OCI-M2 (cell line): ENCODE measurements around the gene GTF2H4.
"Not testable (repeated sequence)": the region's sequence is repeated elsewhere in the genome, so short reads cannot be mapped to it uniquely, and the experiment has no call there.

Source experiments
- DNase-seq: peaks from one replicate; lab custom pipeline; 2025; ENCODE audit not compliant: unreplicated experiment; lab: John Stamatoyannopoulos, UW

Gene GTF2H4

DNA sequence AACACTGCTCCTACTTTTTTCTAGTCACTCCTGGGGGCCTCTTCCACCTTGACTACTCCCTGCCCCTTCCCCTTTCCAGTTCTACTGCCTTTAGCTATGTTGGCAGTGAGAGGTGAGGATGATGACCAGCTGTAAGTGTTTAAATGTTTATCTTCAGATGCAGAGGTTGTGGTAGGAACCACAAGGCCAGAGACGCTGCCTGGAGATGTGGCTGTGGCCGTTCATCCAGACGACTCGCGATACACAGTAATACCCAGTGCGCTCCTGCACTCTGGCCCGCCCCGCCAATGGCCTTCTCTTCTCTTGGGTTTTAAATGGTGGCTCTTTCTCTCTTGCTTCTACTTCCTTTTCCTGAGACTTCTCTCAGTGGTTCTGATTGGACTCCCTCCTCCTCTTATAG is 10.7 kb downstream of the GTF2H4 start:
- no peak for DNase-seq

DNA sequence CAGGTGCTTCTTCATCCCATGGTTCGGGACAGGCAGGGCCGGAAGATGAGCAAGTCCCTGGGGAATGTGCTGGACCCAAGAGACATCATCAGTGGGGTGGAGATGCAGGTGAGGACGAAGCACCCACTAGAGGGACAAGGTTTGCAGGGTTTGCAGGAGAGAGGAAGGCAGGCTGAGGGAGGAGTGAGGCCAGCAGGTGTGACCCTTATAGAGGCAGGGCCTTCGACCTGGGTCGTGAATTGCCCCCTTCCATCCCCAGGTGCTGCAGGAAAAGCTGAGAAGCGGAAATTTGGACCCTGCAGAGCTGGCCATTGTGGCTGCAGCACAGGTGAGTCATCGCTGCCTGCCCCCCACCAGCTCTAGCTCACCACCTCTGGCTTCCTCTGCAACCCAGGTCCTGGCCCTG is 14.4 kb downstream of the GTF2H4 start:
- no peak for DNase-seq

DNA sequence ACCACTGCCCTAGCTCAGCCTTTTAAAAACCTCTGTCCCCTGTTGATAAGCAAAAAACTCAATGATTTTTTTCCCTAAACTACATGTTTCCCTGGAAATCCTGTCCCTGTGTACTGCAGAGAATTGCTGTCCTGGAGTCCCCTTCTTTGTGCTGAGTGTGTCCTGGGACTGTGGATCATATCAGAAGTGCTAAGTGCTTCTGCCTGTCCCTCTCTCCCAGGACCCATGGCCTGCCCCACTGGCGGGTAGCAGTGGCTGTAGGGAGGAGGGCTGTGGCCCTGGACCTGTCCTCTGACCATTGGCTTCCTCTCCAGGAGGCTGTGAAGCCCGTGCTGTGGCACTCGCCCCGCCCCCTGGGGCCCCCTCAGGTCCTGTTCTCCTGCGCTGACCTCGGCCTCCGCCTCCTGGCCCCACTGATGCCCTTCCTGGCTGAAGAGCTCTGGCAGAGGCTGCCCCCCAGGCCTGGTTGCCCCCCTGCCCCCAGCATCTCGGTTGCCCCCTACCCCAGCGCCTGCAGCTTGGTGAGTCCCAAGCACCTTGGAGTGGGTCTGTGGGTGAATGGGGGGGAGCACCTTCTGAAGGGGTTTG is 16.1 kb downstream of the GTF2H4 start:
- not testable (repeated sequence) for DNase-seq

DNA sequence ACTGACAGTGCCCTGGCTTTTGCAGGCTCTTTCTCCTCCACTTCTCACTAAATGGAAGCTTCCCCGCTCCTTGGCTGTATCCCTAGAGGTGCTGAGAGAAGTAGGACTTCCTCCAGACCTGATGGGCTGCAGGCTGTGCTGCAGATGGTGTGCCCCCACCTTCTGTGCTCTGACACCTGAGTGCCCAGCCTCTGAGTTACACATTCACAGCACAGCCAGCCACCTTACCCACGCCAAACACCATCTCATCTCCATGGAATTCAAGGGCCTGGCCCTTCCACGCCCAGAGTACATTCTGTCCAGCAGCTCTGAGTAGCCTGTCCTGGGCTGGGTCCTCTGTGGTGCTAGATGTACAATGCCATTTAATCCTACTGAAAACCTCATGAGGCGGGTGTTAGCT is 18.6 kb downstream of the GTF2H4 start:
- DNase-seq: no peak

DNA sequence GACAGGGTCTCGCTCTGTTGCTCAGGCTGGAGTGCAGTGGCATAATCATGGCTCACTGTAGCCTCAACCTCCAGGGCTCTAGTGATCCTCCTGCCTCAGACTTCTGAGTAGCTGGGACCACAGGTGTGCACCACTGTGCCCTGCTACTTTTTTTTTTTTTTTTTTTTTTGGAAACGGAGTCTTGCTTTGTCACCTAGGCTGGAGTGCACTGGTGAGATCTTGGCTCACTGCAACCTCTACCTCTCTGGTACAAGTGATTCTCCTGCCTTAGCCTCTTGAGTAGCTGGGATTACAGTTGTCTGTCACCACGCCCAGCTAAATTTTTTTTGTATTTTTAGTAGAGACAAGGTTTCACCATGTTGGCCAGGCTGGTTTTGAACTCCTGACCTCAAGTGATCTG is 19.1 kb downstream of the GTF2H4 start:
- DNase-seq: not testable (repeated sequence)

DNA sequence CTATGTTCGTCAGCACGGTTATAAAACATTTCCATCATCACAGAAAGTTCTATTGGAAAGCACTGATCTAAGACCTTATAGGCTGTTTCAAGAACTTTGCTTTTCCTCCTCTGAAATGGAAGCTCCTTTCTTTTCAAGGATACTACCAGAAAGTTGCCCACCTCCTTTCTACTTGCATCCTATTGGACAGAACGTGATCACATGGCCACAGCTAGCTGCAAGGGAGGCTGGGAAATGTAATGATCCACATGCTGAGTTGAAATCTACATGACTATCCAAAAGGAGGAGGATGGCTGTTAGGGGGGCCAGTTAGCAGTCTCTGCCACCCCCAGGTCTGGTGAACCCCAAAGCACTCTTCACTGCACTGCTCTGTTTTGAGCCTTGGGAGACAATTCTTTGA is 20.7 kb downstream of the GTF2H4 start:
- no peak for DNase-seq

DNA sequence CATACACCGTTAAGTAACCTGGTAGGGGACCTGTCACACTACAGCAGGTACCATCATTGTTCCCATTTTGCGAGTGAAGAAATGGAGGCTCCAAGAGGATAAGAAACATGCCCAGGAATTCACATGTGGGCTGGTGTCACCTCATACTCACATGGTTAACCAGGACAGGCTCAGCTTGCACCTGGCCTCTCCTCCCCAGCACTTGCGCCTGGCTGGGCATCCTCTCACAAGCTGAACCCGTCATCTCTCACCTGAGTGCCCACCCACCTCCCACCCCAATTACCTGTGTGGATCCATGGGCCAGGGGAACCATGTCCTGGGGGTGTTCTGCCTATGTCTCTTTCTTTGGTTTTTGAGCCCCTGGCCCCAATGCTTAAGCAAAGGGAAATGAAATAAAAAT is 22.5 kb downstream of the GTF2H4 start:
- no peak for DNase-seq

DNA sequence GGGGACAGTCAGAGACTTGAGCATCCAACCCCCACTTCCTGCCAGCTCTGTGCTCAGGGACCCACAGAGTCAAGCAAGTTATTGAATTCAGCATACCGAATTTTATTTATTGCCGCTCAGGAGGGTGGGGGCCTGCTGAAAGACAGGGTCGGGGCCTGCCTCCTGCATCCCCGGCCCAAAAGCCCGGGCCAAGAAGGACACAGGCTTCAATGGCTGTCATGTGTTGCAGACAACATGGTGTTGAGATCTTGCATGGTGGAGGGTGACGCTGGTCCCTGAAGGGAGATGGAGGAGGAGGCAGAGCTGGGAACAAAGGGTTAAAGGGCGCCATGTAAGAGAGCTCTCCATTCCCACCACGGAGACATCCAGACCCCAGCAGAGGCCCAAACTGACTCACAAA is 23.3 kb downstream of the GTF2H4 start:
- DNase-seq: no peak

DNA sequence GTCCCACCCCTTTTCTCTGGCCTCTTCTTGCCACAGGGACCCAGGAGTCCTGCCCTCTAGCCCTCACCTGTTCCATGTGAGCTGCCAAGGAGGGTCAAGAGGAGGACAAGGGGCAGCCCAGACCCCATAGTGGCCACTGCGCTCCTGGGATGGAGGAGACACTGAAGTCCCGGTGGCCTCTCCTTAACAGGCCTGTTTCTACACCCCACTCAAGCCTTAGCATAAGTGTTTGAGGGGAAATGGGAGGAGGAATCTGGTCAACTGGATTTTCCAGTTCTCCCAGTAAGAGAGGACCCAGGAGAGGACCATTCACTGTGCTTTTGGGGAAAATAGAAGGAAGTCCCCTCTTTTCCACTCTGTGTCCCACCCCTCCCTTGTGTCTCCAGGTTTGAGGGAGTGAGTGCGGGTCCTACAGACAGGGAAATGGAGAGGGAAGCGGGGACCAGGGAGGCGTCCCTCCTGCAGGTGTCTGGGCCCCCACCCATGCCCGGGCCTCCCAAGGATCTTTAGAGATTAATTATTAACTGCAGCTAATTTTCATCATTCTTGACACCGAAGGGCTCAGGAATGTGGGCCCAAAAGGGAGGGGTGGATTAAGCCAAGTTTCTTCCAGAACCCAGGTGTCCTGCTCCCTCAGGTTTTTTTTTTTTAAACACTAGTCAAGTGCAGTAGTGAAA is 24.1 kb downstream of the GTF2H4 start, which contains the start of gene SFTA2:
Gene SFTA2 (minus strand): TSS at position 202 of the 677 bp plus-strand sequence. CDS start 74 bp downstream, at position 128.
- no peak for DNase-seq

DNA sequence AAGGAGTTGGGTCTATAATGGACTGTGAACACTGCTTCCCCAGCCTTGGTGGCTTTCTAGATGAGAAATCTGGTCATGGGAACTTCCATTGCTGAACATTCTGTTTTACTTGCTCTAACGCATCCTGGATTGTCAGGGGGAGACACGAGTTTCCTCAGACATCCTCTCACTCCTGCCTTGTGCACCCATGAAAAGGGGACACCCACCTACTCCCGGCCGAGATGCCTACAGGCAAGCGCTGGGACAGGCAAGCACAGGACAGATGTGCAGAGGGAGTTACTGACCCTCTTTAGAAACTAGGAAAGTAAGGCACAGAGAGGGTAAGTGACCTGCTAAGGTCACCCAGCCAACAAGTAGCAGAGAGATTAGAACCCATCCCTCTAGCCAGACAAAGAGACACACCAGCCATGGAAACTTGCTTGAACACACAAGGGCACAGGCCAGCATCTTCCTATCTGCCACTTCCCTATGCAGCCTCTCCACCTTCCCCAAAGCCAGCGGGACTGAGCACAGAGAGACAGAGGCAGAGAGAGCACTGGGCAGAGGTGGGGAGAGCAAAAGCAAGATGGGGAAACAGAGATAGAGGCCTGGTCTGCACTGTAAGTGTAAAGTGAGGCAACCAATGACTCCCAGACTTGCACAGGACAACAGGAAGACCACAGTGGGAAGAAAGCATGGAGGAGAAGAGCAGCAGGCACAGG is 24.8 kb downstream of the GTF2H4 start:
- DNase-seq: no peak

DNA sequence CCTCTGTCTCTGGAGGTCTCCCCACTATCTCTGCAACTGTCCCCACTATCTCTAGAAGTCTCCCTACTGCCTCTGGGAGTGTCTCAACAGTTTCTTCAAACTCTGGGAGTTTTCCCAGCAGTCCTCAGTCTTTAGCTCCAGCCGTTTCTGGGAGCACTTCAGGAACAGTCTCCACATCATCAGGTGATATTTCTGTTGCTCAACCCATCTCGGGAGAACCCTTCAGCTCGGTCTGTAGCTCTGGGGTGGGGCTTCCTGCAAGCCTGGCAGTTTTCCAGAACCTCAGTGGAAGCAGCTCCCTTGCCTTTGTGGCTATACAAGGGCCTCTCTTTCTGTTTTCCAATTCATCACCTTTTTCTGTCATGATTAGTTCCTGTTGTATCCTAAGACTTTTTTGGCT is 27.0 kb downstream of the GTF2H4 start:
- no peak for DNase-seq

DNA sequence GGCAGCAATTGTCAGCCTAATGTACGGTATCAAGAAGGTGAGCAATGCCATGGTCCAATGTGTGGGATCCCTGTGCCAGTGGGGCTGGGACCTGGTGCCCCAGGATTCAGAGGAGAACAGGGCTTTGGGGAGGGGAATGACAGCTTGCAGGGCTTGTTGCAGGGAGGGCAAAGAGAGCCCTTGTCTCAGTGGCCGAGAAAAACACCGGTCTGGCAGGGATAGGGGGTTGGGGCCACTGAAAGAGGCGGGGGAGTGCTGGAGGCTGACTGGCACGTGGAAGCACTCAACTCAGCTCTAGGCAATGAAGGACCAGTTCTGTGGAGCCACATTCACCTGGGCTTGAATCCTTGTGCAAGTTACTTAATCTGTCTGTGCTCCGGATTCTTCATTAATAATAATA is 29.3 kb downstream of the GTF2H4 start:
- DNase-seq: no peak

DNA sequence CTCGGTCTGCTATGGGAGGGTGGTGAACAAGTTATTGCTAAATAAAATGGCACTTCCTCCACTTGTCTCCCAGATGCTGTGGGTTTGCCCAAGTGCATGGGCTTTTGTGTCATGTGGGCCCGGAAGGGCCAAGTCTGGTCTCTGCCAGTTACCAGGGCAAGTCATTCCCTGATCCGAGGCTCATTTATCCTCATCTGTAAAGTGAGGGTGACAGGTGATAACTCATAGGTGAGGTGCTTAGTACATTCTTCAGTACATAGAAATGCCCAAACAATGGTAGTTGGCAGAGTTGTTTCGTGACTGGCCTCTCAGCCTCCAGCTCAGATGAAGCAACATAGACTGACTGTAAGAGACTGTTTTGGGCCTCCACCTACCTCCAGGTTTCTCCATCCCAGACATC is 30.7 kb downstream of the GTF2H4 start:
- DNase-seq: no peak

DNA sequence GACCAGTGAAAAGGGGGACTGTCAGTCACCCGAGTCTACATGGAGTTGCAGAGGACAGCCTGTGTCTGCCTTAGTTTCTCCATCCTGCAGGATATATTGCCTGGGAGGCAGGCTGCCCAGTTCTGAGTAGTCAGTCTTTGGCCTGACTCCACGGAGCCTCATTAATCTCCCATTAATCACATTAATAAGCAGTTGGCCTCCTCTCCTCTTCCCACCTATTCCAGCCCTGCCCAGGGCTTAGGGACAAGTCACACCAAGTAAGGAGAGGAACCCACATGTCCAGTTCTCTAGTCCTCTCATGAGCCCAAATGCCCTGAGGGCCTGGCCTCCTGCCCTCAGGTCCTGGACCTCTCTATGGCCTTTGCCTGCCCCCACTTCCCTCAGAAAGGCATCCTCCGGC is 31.5 kb downstream of the GTF2H4 start:
- no peak for DNase-seq

DNA sequence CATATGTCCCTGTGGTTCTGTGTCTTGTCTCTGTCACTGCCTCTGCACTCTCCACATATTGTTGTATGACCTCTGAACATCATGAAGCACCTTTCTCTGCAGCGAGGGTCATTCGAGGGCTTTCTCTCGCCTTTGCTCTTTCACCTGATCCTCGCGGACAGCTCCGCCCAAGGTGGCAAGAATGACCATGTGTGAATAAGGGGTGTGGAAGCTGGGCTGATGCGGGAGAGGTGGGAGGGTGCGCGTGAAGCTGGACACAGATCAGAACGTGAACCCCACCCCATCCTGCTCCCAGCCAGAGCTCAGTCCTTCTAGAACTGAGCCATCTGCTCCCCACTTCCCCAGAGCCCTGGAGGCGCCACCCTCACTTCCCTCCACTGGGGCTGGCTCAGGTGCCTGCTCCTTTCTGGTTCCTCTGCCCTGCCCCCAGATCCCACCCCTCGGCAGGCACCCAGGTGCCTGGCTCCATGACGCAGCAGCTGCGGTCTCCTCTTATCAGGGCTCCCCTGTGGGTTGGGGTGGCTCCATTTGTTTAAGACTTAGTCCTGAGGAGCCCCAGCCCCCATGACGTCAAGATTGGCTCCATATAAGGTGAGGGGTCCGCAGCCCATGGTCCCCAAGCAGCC is 32.5 kb downstream of the GTF2H4 start, which contains the start of gene MUCL3:
Gene MUCL3 (plus strand): TSS at position 613 of the 626 bp plus-strand sequence. CDS start 27 bp downstream, outside the sequence.
- DNase-seq: no peak

DNA sequence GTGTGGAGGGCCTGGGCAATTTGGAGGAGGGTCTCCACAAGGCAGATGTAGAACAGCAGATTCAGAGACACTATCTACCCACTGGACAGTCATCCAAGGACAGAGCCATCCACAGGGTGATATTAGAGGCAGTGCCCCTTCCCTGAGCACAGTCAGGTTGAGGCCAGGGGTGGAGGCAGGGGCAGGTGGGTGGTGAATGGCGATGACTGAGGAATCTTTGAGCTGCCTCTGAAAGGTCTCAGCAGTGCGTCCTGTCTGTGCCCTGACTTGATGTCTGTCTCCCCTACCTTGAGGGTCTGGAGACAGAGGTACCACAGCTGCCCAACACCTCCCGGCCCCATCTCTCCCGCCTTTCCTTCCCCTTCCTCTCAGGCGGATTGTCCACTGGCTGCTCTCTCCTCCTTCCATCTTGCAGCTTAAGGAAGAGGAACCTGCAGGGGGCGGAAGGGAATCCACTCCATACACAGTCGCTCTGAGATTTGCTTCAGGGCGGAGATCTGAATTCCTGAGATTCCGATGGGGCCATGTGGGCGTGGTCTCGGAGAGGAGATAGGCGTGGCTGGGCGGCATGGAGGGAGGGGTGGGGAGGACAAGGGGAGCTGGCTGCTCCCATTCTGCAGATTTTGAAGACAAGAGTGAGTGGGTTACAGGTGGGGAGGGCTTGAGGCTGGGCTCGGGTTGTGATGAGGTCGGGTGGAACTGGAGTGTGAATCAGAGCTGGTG is 34.5 kb downstream of the GTF2H4 start:
- DNase-seq: no peak

DNA sequence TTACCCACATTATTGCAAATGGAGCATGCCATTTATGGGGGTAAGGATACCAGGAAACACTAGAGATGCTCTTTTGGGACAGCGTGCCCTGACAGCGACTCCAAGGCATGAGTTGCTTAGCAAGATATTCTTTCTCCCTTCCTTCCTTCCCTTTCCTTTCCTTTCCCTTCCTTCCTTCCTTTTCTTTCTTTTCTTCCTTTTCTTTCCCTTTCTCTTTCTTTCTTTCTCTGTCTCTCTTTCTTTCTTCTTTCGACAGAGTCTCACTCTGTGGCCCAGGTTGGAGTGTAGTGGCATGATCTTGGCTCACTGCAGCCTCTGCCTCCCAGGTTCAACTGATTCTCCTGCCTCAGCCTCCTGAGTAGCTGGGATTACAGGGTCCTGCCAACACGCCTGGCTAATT is 36.0 kb downstream of the GTF2H4 start:
- no peak for DNase-seq

DNA sequence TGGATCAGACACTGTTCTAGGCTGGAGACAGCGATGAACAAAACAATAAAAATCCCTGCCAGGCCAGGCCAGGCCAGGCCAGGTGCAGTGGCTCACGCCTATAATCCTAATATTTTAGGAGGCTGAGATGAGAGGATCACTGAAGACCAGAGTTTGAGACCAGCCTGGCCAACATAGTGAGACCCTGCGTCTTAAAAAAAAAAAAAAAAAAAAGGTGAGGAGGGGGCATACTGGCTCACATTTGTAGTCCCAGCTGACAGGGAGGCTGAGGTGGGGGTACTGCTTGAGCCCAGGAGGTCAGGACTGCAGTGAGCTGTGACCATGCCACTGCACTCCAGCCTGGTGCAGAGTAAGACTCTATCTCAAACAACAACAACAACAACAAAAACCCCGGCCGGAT is 37.3 kb downstream of the GTF2H4 start:
- no peak for DNase-seq

DNA sequence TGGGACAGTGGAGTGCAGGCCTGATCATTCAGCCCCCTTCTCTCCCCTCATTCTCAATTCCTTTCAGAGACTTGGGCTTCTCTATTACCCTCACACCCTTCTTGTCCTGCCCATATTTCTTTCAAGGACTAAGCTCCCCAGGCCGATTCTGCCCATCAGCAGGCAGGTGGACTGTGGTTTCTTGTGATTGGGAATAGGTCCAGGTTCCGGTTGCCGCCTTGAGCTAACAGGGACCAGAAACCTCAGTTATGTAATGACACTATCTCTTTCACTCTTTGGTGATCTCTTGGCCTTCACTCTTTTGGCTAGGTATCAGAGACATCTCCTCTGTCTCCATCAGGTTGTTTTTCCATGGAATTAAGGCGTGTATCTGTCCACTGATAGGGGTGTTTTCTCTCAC is 39.2 kb downstream of the GTF2H4 start:
- no peak for DNase-seq

DNA sequence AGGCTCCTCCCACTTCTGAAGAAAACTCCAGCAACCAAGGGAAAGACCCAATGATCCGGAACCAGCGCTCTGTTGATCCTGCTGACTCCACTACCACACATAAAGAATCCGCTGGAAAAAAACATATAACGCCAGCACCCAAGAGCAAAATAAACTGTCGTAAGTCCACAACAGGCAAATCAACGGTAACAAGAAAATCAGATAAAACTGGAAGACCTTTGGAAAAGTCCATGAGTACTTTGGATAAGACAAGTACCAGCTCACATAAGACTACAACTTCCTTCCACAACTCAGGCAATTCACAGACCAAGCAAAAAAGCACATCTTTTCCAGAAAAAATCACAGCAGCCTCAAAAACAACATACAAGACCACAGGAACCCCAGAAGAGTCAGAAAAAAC is 40.8 kb downstream of the GTF2H4 start:
- DNase-seq: no peak

DNA sequence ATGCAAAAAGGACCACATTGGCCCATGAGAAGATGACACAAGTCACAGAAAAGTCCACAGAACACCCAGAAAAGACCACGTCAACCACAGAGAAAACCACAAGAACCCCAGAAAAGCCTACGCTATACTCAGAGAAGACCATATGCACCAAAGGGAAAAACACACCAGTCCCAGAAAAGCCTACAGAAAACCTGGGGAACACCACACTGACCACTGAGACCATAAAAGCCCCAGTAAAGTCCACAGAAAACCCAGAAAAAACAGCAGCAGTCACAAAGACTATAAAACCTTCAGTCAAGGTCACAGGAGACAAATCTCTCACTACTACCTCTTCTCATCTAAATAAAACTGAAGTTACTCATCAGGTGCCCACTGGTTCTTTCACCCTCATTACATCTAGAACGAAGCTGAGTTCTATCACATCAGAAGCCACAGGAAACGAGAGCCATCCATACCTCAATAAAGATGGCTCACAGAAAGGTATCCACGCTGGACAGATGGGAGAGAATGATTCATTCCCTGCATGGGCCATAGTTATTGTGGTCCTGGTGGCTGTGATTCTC is 44.0 kb downstream of the GTF2H4 start:
- DNase-seq: no peak
